ENCODE results near the gene SLC35F3. TPM values are rescaled to one million over a fixed set of nuclear protein-coding genes. Genes with fewer than 3 reads are reported as not detected.

SLC35F3 gene
- total and polyA plus RNA-seq, 3 experiments from 2014 or later = 0.21 to 7.8 (median 6.9) TPM

GRCh38 chr1:233901495-233901894, 3.0 kb upstream of the SLC35F3 start:
- Histone ChIP-seq H3K36me3 (ENCODE audit: insufficient read depth, low read length) (no peaks in the 10 kb centered on the region), H3K4me1 (ENCODE audit: insufficient read depth, low read length) (no peaks in the 10 kb centered on the region), H3K27me3 (ENCODE audit: insufficient read depth, low read length, poor library complexity, severe bottlenecking) (peaks cover 4% of the 10 kb centered on the region), H3K4me3 (ENCODE audit: low read length) (no peak overlapping the region), H3K9me3 (ENCODE audit: low read length) (no peaks in the 10 kb centered on the region), H3K27ac (ENCODE audit: low read depth, low read length) (no peak overlapping the region)
- DNase-seq = no peak
- peaks cover 19 to 55% of the 10 kb centered on the region in 2 donors for H3K27me3 Mint-ChIP-seq
- peaks cover 0 to 2% (median 0%) of the 10 kb centered on the region in 3 donors for H3K36me3 Mint-ChIP-seq
- H3K9me3 Mint-ChIP-seq = peaks cover 0 to 6% (median 4%) of the 10 kb centered on the region in 5 donors
- peaks cover 2 to 6% (median 4%) of the 10 kb centered on the region in 3 donors for H3K4me1 Mint-ChIP-seq
- POLR2A ChIA-PET = no interaction called here
- no peak overlapping the region for H3K27ac Mint-ChIP-seq
- H3K4me3 Mint-ChIP-seq = no peak overlapping the region
- CTCF ChIA-PET = no interaction called here

- peaks cover 0 to 2% (median 0%) of the 10 kb centered on the region in 3 donors for H3K36me3 Mint-ChIP-seq
Measured at GRCh38 chr1:233905416-233906051, 1.1 kb downstream of the SLC35F3 start.

GRCh38 chr1:233907151-233907550, 2.7 kb downstream of the SLC35F3 start:
- ChIA-PET CTCF (no interaction called here), POLR2A (no interaction called here)
- Mint-ChIP-seq H3K4me3 (no peak overlapping the region), H3K36me3 (peaks cover 0 to 2% (median 0%) of the 10 kb centered on the region in 3 donors), H3K9me3 (peaks cover 0 to 4% (median 2%) of the 10 kb centered on the region in 5 donors), H3K27me3 (peaks cover 23 to 72% of the 10 kb centered on the region in 2 donors), H3K27ac (no peak overlapping the region), H3K4me1 (peaks cover 2 to 6% (median 4%) of the 10 kb centered on the region in 3 donors)
- DNase-seq = no peak
- peaks cover 4% of the 10 kb centered on the region for H3K27me3 ChIP-seq (ENCODE audit: insufficient read depth, low read length, poor library complexity, severe bottlenecking)
- no peaks in the 10 kb centered on the region for H3K4me1 ChIP-seq (ENCODE audit: insufficient read depth, low read length)
- no peaks in the 10 kb centered on the region for H3K9me3 ChIP-seq (ENCODE audit: low read length)
- no peak overlapping the region for H3K27ac ChIP-seq (ENCODE audit: low read depth, low read length)
- no peaks in the 10 kb centered on the region for H3K36me3 ChIP-seq (ENCODE audit: insufficient read depth, low read length)
- no peak overlapping the region for H3K4me3 ChIP-seq (ENCODE audit: low read length)

More at GRCh38 chr1:233905416-233906051, 1.1 kb downstream of the SLC35F3 start:
- CTCF ChIA-PET = no interaction called here
- Mint-ChIP-seq H3K4me1 (peaks cover 2 to 6% (median 4%) of the 10 kb centered on the region in 3 donors), H3K27me3 (peaks cover 22 to 71% of the 10 kb centered on the region in 2 donors), H3K4me3 (peak overlapping the region in 1 of 7 donors; percentile 51), H3K9me3 (peaks cover 0 to 4% (median 2%) of the 10 kb centered on the region in 5 donors), H3K27ac (no peak overlapping the region)
- H3K27ac ChIP-seq (ENCODE audit: low read depth, low read length) = no peak overlapping the region
- no peak overlapping the region for H3K4me3 ChIP-seq (ENCODE audit: low read length)
- no peaks in the 10 kb centered on the region for H3K9me3 ChIP-seq (ENCODE audit: low read length)
- H3K27me3 ChIP-seq (ENCODE audit: insufficient read depth, low read length, poor library complexity, severe bottlenecking) = peaks cover 4% of the 10 kb centered on the region
- POLR2A ChIA-PET = no interaction called here
- no peaks in the 10 kb centered on the region for H3K36me3 ChIP-seq (ENCODE audit: insufficient read depth, low read length)
- no peaks in the 10 kb centered on the region for H3K4me1 ChIP-seq (ENCODE audit: insufficient read depth, low read length)
- DNase-seq = no peak

GRCh38 chr1:233908092-233908491, 3.6 kb downstream of the SLC35F3 start:
- H3K27ac ChIP-seq (ENCODE audit: low read depth, low read length) = no peak overlapping the region
- peaks cover 2 to 6% (median 4%) of the 10 kb centered on the region in 3 donors for H3K4me1 Mint-ChIP-seq
- DNase-seq = no peak
- H3K4me3 Mint-ChIP-seq = no peak overlapping the region
- no peaks in the 10 kb centered on the region for H3K9me3 ChIP-seq (ENCODE audit: low read length)
- peaks cover 0 to 2% (median 0%) of the 10 kb centered on the region in 3 donors for H3K36me3 Mint-ChIP-seq
- H3K27me3 Mint-ChIP-seq = peaks cover 25 to 64% of the 10 kb centered on the region in 2 donors
- H3K4me1 ChIP-seq (ENCODE audit: insufficient read depth, low read length) = no peaks in the 10 kb centered on the region
- no peak overlapping the region for H3K27ac Mint-ChIP-seq
- CTCF ChIA-PET = no interaction called here
- peaks cover 4% of the 10 kb centered on the region for H3K27me3 ChIP-seq (ENCODE audit: insufficient read depth, low read length, poor library complexity, severe bottlenecking)
- no peaks in the 10 kb centered on the region for H3K36me3 ChIP-seq (ENCODE audit: insufficient read depth, low read length)
- H3K4me3 ChIP-seq (ENCODE audit: low read length) = no peak overlapping the region
- H3K9me3 Mint-ChIP-seq = peaks cover 0 to 4% (median 2%) of the 10 kb centered on the region in 5 donors
- POLR2A ChIA-PET = no interaction called here

- H3K9me3 Mint-ChIP-seq = peaks cover 0 to 2% (median 1%) of the 10 kb centered on the region in 5 donors
- H3K4me3 Mint-ChIP-seq = no peak overlapping the region
- H3K27me3 Mint-ChIP-seq = peaks cover 22 to 55% of the 10 kb centered on the region in 2 donors
- no peak for DNase-seq
- H3K27ac Mint-ChIP-seq = no peak overlapping the region
- ChIA-PET POLR2A (no interaction called here), CTCF (no interaction called here)
- no peaks in the 10 kb centered on the region for H3K4me1 ChIP-seq (ENCODE audit: insufficient read depth, low read length)
- peaks cover 0 to under 1% (median 0%) of the 10 kb centered on the region in 3 donors for H3K36me3 Mint-ChIP-seq
- no peaks in the 10 kb centered on the region for H3K36me3 ChIP-seq (ENCODE audit: insufficient read depth, low read length)
- H3K9me3 ChIP-seq (ENCODE audit: low read length) = no peaks in the 10 kb centered on the region
- no peak overlapping the region for H3K27ac ChIP-seq (ENCODE audit: low read depth, low read length)
- H3K4me3 ChIP-seq (ENCODE audit: low read length) = no peak overlapping the region
- no peaks in the 10 kb centered on the region for H3K27me3 ChIP-seq (ENCODE audit: insufficient read depth, low read length, poor library complexity, severe bottlenecking)
- H3K4me1 Mint-ChIP-seq = peaks cover 2 to 5% (median 2%) of the 10 kb centered on the region in 3 donors
Measured at GRCh38 chr1:233909195-233909594, 4.7 kb downstream of the SLC35F3 start.

- Histone ChIP-seq H3K4me1 (ENCODE audit: insufficient read depth, low read length) (no peaks in the 10 kb centered on the region), H3K27ac (ENCODE audit: low read depth, low read length) (no peak overlapping the region), H3K4me3 (ENCODE audit: low read length) (no peak overlapping the region), H3K36me3 (ENCODE audit: insufficient read depth, low read length) (no peaks in the 10 kb centered on the region), H3K27me3 (ENCODE audit: insufficient read depth, low read length, poor library complexity, severe bottlenecking) (no peaks in the 10 kb centered on the region), H3K9me3 (ENCODE audit: low read length) (no peaks in the 10 kb centered on the region)
- Mint-ChIP-seq H3K27ac (no peak overlapping the region), H3K9me3 (peaks cover 0 to 7% (median 2%) of the 10 kb centered on the region in 5 donors), H3K36me3 (no peaks in the 10 kb centered on the region), H3K4me1 (no peaks in the 10 kb centered on the region), H3K27me3 (peaks cover 12 to 32% of the 10 kb centered on the region in 2 donors), H3K4me3 (no peak overlapping the region)
- no peak for DNase-seq
- ChIA-PET POLR2A (no interaction called here), CTCF (no interaction called here)
Measured at GRCh38 chr1:233912447-233912846, 8.0 kb downstream of the SLC35F3 start.

GRCh38 chr1:233912909-233913308, 8.4 kb downstream of the SLC35F3 start:
- Histone ChIP-seq H3K27ac (ENCODE audit: low read depth, low read length) (no peak overlapping the region), H3K4me3 (ENCODE audit: low read length) (no peak overlapping the region), H3K36me3 (ENCODE audit: insufficient read depth, low read length) (no peaks in the 10 kb centered on the region), H3K9me3 (ENCODE audit: low read length) (no peaks in the 10 kb centered on the region), H3K27me3 (ENCODE audit: insufficient read depth, low read length, poor library complexity, severe bottlenecking) (no peaks in the 10 kb centered on the region), H3K4me1 (ENCODE audit: insufficient read depth, low read length) (no peaks in the 10 kb centered on the region)
- CTCF ChIA-PET = no interaction called here
- POLR2A ChIA-PET = no interaction called here
- H3K4me1 Mint-ChIP-seq = no peaks in the 10 kb centered on the region
- no peak for DNase-seq
- H3K36me3 Mint-ChIP-seq = no peaks in the 10 kb centered on the region
- H3K4me3 Mint-ChIP-seq = no peak overlapping the region
- peaks cover 12 to 28% of the 10 kb centered on the region in 2 donors for H3K27me3 Mint-ChIP-seq
- no peak overlapping the region for H3K27ac Mint-ChIP-seq
- peaks cover 0 to 8% (median 2%) of the 10 kb centered on the region in 5 donors for H3K9me3 Mint-ChIP-seq

GRCh38 chr1:233916706-233917105, 12.2 kb downstream of the SLC35F3 start:
- Histone ChIP-seq H3K27me3 (ENCODE audit: insufficient read depth, low read length, poor library complexity, severe bottlenecking) (no peaks in the 10 kb centered on the region), H3K4me3 (ENCODE audit: low read length) (no peak overlapping the region), H3K36me3 (ENCODE audit: insufficient read depth, low read length) (no peaks in the 10 kb centered on the region), H3K9me3 (ENCODE audit: low read length) (no peaks in the 10 kb centered on the region), H3K4me1 (ENCODE audit: insufficient read depth, low read length) (no peaks in the 10 kb centered on the region), H3K27ac (ENCODE audit: low read depth, low read length) (no peak overlapping the region)
- Mint-ChIP-seq H3K27ac (no peak overlapping the region), H3K9me3 (peaks cover 0 to 12% (median 2%) of the 10 kb centered on the region in 5 donors), H3K4me3 (no peak overlapping the region), H3K4me1 (no peaks in the 10 kb centered on the region), H3K27me3 (peaks cover 0 to 5% of the 10 kb centered on the region in 2 donors), H3K36me3 (no peaks in the 10 kb centered on the region)
- ChIA-PET CTCF (no interaction called here), POLR2A (no interaction called here)
- DNase-seq = no peak
